NCI-H1436 treated with DMSO at 0.1 percent for 48 hours (cell line): ENCODE measurements around the gene LHFPL3.
"Not testable (repeated sequence)": the region's sequence is repeated elsewhere in the genome, so short reads cannot be mapped to it uniquely, and the experiment has no call there.

Experiments used
- DNase-seq: peaks from one replicate; lab custom pipeline; 2025; lab: John Stamatoyannopoulos, UW

Gene LHFPL3

GRCh38 chr7:104328296-104328969, at the start of gene LHFPL3:
LHFPL3 (plus strand) TSS chr7:104328603.
- no peak for DNase-seq

GRCh38 chr7:104281685-104282084, 46.7 kb upstream of the LHFPL3 start:
- not testable (repeated sequence) for DNase-seq

- DNase-seq, result no peak
These were observed 41.6 kb upstream of the LHFPL3 start for GRCh38 chr7:104286839-104287238.

GRCh38 chr7:104288137-104288536, 40.3 kb upstream of the LHFPL3 start:
- no peak for DNase-seq

GRCh38 chr7:104294291-104294690, 34.1 kb upstream of the LHFPL3 start:
- no peak for DNase-seq

- DNase-seq, result no peak
These were observed 32.1 kb upstream of the LHFPL3 start for GRCh38 chr7:104296266-104296665.

GRCh38 chr7:104296900-104297299, 31.5 kb upstream of the LHFPL3 start:
- DNase-seq, result no peak

GRCh38 chr7:104299323-104299722, 29.1 kb upstream of the LHFPL3 start:
- no peak for DNase-seq

- no peak for DNase-seq
These were observed 28.6 kb upstream of the LHFPL3 start for GRCh38 chr7:104299777-104300176.

GRCh38 chr7:104306793-104307192, 21.6 kb upstream of the LHFPL3 start:
- no peak for DNase-seq

- no peak for DNase-seq
These were observed 10.3 kb upstream of the LHFPL3 start for GRCh38 chr7:104317948-104318629.

GRCh38 chr7:104327534-104327933, 869 bp upstream of the LHFPL3 start:
- DNase-seq, result no peak

GRCh38 chr7:104327938-104328295, 486 bp upstream of the LHFPL3 start:
- DNase-seq, result no peak

- no peak for DNase-seq
These were observed 795 bp downstream of the LHFPL3 start for GRCh38 chr7:104328970-104329825.

- no peak for DNase-seq
These were observed 13.1 kb downstream of the LHFPL3 start for GRCh38 chr7:104341546-104341945.

GRCh38 chr7:104352736-104353135, 24.3 kb downstream of the LHFPL3 start:
- DNase-seq, result no peak

- no peak for DNase-seq
These were observed 28.8 kb downstream of the LHFPL3 start for GRCh38 chr7:104357166-104357565.

GRCh38 chr7:104358446-104359132, 30.2 kb downstream of the LHFPL3 start:
- no peak for DNase-seq

GRCh38 chr7:104362756-104363155, 34.4 kb downstream of the LHFPL3 start:
- DNase-seq, result no peak

GRCh38 chr7:104363355-104363754, 35.0 kb downstream of the LHFPL3 start:
- DNase-seq, result no peak

GRCh38 chr7:104366390-104366789, 38.0 kb downstream of the LHFPL3 start:
- no peak for DNase-seq

GRCh38 chr7:104367926-104368325, 39.5 kb downstream of the LHFPL3 start:
- no peak for DNase-seq
